ENCODE data around the gene FHIT. TPM values are rescaled to one million over a fixed set of nuclear protein-coding genes. Genes with fewer than 3 reads are reported as not detected.

The FHIT gene
- total RNA-seq, 1 experiment from 2014 or later = 3.6 TPM

DNA sequence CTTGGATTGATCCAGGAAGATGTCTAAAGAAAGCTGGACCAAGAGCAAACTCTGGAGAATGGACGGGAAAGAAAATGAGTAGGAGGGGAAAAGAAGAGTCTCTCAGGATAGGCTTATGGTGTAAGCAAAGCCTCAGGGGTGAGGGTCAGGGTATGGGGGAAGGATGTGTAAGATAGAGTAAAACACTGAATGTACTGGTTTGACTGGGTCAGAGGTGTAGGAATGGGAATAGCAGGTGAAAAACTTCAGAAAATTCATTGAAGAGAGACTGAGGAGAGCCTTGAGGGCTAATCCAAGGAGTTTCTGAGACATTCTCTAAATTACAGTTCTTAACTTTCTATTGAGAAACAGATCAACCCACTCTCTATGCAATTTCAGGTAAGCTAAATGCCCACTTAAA, 857.3 kb downstream of the FHIT start:
- ChIA-PET CTCF (no interaction called here), POLR2A (ENCODE audit: unreplicated experiment) (no interaction called here)
- Histone ChIP-seq H3K36me3 (ENCODE audit: low read depth, low read length) (no peaks in the 10 kb centered on the region), H3K4me2 (ENCODE audit: low read length) (no peak overlapping the region), H3K27ac (ENCODE audit: low read length) (no peak overlapping the region), H3K4me3 (ENCODE audit: low read length) (no peak overlapping the region), H3K9ac (ENCODE audit: low read length) (no peak overlapping the region), H3F3A (ENCODE audit: low read length, unreplicated experiment) (no peaks in the 10 kb centered on the region), H3K9me3 (ENCODE audit: low read length) (no peaks in the 10 kb centered on the region), H4K20me1 (ENCODE audit: low read length) (no peaks in the 10 kb centered on the region), H3K79me2 (ENCODE audit: low read length) (no peaks in the 10 kb centered on the region), H3K9me2 (replicated peaks; ENCODE audit: low read length) (no peaks in the 10 kb centered on the region), H2AFZ (ENCODE audit: low read length) (no peak overlapping the region), H3K4me1 (ENCODE audit: insufficient read depth, low read length) (no peaks in the 10 kb centered on the region), H3K27me3 (ENCODE audit: low read length) (no peaks in the 10 kb centered on the region)
- TF ChIP-seq EZH2phosphoT487 (IDR thresholded peaks at IDR 0.05; ENCODE audit: borderline replicate concordance, low read length) = no peak
- TF ChIP-seq CTCF (conservative IDR thresholded peaks at IDR 0.05; ENCODE audit: low read depth, low read length) = no peak
- no peak for TF ChIP-seq EZH2 (IDR thresholded peaks at IDR 0.05; ENCODE audit: low read length, unreplicated experiment)
- no peak for ATAC-seq
- intact Hi-C loops (cut with micrococcal nuclease) = no loop called here
- DNase-seq = no peak
- BruUV-seq (replicated peaks) = no TSS peak

GRCh38 chr3:60392501-60392900, 858.8 kb downstream of the FHIT start:
- Histone ChIP-seq H3K79me2 (ENCODE audit: low read length) (no peaks in the 10 kb centered on the region), H3K4me3 (ENCODE audit: low read length) (no peak overlapping the region), H3K4me2 (ENCODE audit: low read length) (no peak overlapping the region), H3K27ac (ENCODE audit: low read length) (no peak overlapping the region), H3K9ac (ENCODE audit: low read length) (no peak overlapping the region), H3K9me3 (ENCODE audit: low read length) (no peaks in the 10 kb centered on the region), H3K9me2 (replicated peaks; ENCODE audit: low read length) (no peaks in the 10 kb centered on the region), H3K36me3 (ENCODE audit: low read depth, low read length) (no peaks in the 10 kb centered on the region), H2AFZ (ENCODE audit: low read length) (no peak overlapping the region), H3K27me3 (ENCODE audit: low read length) (no peaks in the 10 kb centered on the region), H3K4me1 (ENCODE audit: insufficient read depth, low read length) (no peaks in the 10 kb centered on the region), H4K20me1 (ENCODE audit: low read length) (no peaks in the 10 kb centered on the region), H3F3A (ENCODE audit: low read length, unreplicated experiment) (no peaks in the 10 kb centered on the region)
- BruUV-seq (replicated peaks) = no TSS peak
- ChIA-PET POLR2A (ENCODE audit: unreplicated experiment) (no interaction called here), CTCF (no interaction called here)
- ATAC-seq (no peak), DNase-seq (no peak)
- TF ChIP-seq CTCF (conservative IDR thresholded peaks at IDR 0.05; ENCODE audit: low read depth, low read length) (no peak), EZH2phosphoT487 (IDR thresholded peaks at IDR 0.05; ENCODE audit: borderline replicate concordance, low read length) (no peak), EZH2 (IDR thresholded peaks at IDR 0.05; ENCODE audit: low read length, unreplicated experiment) (no peak)
- intact Hi-C loops (cut with micrococcal nuclease) = no loop called here

GRCh38 chr3:60391292-60391691, 860.0 kb downstream of the FHIT start:
- POLR2A ChIA-PET (ENCODE audit: unreplicated experiment) = interaction anchor here (0.6 kb wide), 1 partner anchor 1249 kb away, joined by 6 read pairs; no protein-coding TSS in a partner anchor
- no peak overlapping the region for H3K27ac ChIP-seq (ENCODE audit: low read length)
- DNase-seq (no peak), ATAC-seq (no peak)
- intact Hi-C loops (cut with micrococcal nuclease) = no loop called here
- no TSS peak for BruUV-seq (replicated peaks)
- H3K9me2 ChIP-seq (replicated peaks; ENCODE audit: low read length) = no peaks in the 10 kb centered on the region
- no peaks in the 10 kb centered on the region for H3K27me3 ChIP-seq (ENCODE audit: low read length)
- H3F3A ChIP-seq (ENCODE audit: low read length, unreplicated experiment) = no peaks in the 10 kb centered on the region
- no peaks in the 10 kb centered on the region for H3K79me2 ChIP-seq (ENCODE audit: low read length)
- H3K9ac ChIP-seq (ENCODE audit: low read length) = no peak overlapping the region
- no peaks in the 10 kb centered on the region for H4K20me1 ChIP-seq (ENCODE audit: low read length)
- no peaks in the 10 kb centered on the region for H3K36me3 ChIP-seq (ENCODE audit: low read depth, low read length)
- CTCF ChIA-PET = no interaction called here
- H3K9me3 ChIP-seq (ENCODE audit: low read length) = no peaks in the 10 kb centered on the region
- no peak overlapping the region for H3K4me3 ChIP-seq (ENCODE audit: low read length)
- no peak overlapping the region for H2AFZ ChIP-seq (ENCODE audit: low read length)
- no peaks in the 10 kb centered on the region for H3K4me1 ChIP-seq (ENCODE audit: insufficient read depth, low read length)
- no peak for TF ChIP-seq EZH2phosphoT487 (IDR thresholded peaks at IDR 0.05; ENCODE audit: borderline replicate concordance, low read length)
- TF ChIP-seq CTCF (conservative IDR thresholded peaks at IDR 0.05; ENCODE audit: low read depth, low read length) = no peak
- no peak for TF ChIP-seq EZH2 (IDR thresholded peaks at IDR 0.05; ENCODE audit: low read length, unreplicated experiment)
- H3K4me2 ChIP-seq (ENCODE audit: low read length) = no peak overlapping the region

All from PC-3 (cell line).